Measurements from ENCODE around the gene GPR84. TPM values are rescaled to one million over a fixed set of nuclear protein-coding genes. Genes with fewer than 3 reads are reported as not detected.

The GPR84 gene
- total and polyA plus RNA-seq, 10 of the 15 experiments (the other 5 are each of a cell fraction or from before 2014, with no cell fraction given), result 0.37 to 4.7 (median 2.6) TPM

DNA sequence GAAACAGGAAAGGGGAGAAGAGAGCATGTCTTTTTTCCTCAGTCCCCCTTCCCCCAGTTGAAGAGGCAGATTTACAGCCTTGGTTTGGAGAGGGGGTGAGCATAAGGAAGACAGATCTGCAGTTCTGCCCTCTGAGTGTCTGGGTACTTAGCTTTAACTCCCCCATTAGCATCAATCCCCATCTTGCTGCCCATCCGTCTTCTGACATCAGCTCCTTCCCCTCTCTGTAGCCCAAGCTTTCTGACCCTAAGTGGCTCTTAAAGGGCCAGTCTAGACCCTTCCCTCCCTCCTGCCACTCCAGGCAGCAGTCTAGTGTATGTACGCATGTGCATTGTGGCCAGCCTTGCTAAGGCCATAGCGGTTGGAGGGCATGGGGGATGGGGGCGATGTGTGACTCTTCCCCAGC, 7.3 kb downstream of the GPR84 start (continued):
- TF ChIP-seq ZNF274 (IDR thresholded peaks at IDR 0.05; ENCODE audit: insufficient read depth, insufficient read length), result no peak
- no peak for TF ChIP-seq NFIC (IDR thresholded peaks at IDR 0.05; ENCODE audit: low read depth, low read length)
- no peak for TF ChIP-seq CHD1 (IDR thresholded peaks at IDR 0.05; ENCODE audit: low read depth, low read length)
- TF ChIP-seq ZNF207 (IDR thresholded peaks at IDR 0.05; ENCODE audit: borderline replicate concordance), result no peak
- no peak for TF ChIP-seq SMAD5 (IDR thresholded peaks at IDR 0.05; ENCODE audit: low read depth)
- no peak for TF ChIP-seq NR2C2 (IDR thresholded peaks at IDR 0.05; ENCODE audit: borderline replicate concordance, control insufficient read depth, insufficient read length, low read depth)
- no peak for TF ChIP-seq ZNF622 (IDR thresholded peaks at IDR 0.05)

DNA sequence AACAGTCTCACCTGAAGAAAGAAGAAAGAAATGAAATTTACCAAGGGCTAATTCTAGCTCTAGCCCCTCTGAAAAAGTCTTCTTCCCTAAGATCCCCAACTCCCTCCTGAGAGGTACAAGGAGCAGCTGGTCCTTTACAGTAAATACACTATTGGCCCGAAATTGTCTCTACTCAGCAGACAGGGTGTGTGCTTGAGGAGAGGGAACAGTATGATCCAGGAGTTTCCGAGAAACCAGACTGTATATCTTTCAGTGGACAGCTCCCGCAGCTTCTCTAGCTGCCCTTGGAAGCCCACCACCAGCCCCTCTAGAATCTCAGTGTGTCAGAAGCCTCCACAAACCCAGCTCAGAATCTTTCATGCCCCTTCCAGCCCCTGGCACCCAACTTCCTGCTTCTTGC, 8.1 kb downstream of the GPR84 start:
- peaks cover 0 to under 1% of the 10 kb centered on the region in 2 experiments; a peak in 2 of 4 replicates for H3K36me3 ChIP-seq (ENCODE audit: control insufficient read depth in 2 of 2, insufficient read depth in 2 of 2, low read length in 1 of 2)
- RAD21 ChIA-PET (ENCODE audit: unreplicated experiment), result interaction anchor here (1.0 to 1.1 kb wide), 2 partner anchors 138 to 142 kb away, joined by 3 read pairs; no protein-coding TSS in a partner anchor
- FAIRE-seq, result no peak
- no peak overlapping the region for H3K27ac ChIP-seq (ENCODE audit: control insufficient read depth, insufficient read depth)
- H3K4me2 ChIP-seq (ENCODE audit: control insufficient read depth, insufficient read depth), result no peak overlapping the region
- no peaks in the 10 kb centered on the region for H3K79me2 ChIP-seq (ENCODE audit: control insufficient read depth, insufficient read depth, low read length)
- ATAC-seq, result no peak
- BruUV-seq (replicated peaks), result no TSS peak
- H3K4me1 ChIP-seq (ENCODE audit: control insufficient read depth, insufficient read depth, low read length), result peaks cover 12% of the 10 kb centered on the region; the same call in 1 of the 2 replicates
- H2AFZ ChIP-seq (ENCODE audit: control insufficient read depth, low read depth, low read length), result no peak overlapping the region
- CTCF ChIA-PET, result interaction anchor here (1.4 to 8.6 kb wide), 7 partner anchors 12 to 104 kb away, joined by 4 to 116 read pairs (median 66); partner anchors contain the start of gene COPZ1
- H3K4me3 ChIP-seq, result no peak overlapping the region
- H3K9ac ChIP-seq (ENCODE audit: control insufficient read depth, insufficient read depth, low read length), result no peak overlapping the region
- DNase-seq (ENCODE audit: low read depth, low spot score), result no peak
- in situ Hi-C loops (cut with MboI), result no loop called here
- no peaks in the 10 kb centered on the region for H4K20me1 ChIP-seq (ENCODE audit: control insufficient read depth, insufficient read depth)
- SMC1A ChIA-PET (ENCODE audit: uncharacterized antibody, unreplicated experiment), result interaction anchor here (1.2 to 1.9 kb wide), 3 partner anchors 11 to 140 kb away, joined by 3 to 8 read pairs (median 3); no protein-coding TSS in a partner anchor
- H3K9me3 ChIP-seq (replicated peaks; ENCODE audit: control insufficient read depth, insufficient read depth, low read length), result no peaks in the 10 kb centered on the region
- no peaks in the 10 kb centered on the region for H3K27me3 ChIP-seq (replicated peaks in 1 of 2; ENCODE audit: control insufficient read depth in 2 of 2, insufficient read depth in 2 of 2, low read length in 1 of 2)
- 96% methylated on average over 3 of the region's 3 CpGs for WGBS (ENCODE audit: insufficient coverage, insufficient replicate concordance, low lambda C conversion rate, missing lambda C conversion rate)
- POLR2A ChIA-PET, result interaction anchor here (1.4 to 1.6 kb wide), 2 partner anchors 14 to 22 kb away, joined by 3 to 5 read pairs; no protein-coding TSS in a partner anchor
- intact Hi-C loops (cut with micrococcal nuclease; ENCODE audit: unreplicated experiment), result no loop called here
- no peak for TF ChIP-seq TBL1XR1 (IDR thresholded peaks at IDR 0.05; ENCODE audit: low read depth, low read length)
- TF ChIP-seq RUNX3 (IDR thresholded peaks at IDR 0.05; ENCODE audit: low read length), result no peak
- no peak for TF ChIP-seq SPI1 (IDR thresholded peaks at IDR 0.05; ENCODE audit: borderline replicate concordance, insufficient read depth, low read depth, low read length)
- no peak for TF ChIP-seq GABPA (IDR thresholded peaks at IDR 0.05; ENCODE audit: low read depth)
- TF ChIP-seq SMARCA5 (IDR thresholded peaks at IDR 0.05), result no peak
- no peak for TF ChIP-seq DPF2 (IDR thresholded peaks at IDR 0.05)
- TF ChIP-seq BMI1 (IDR thresholded peaks at IDR 0.05; ENCODE audit: borderline replicate concordance), result no peak
- TF ChIP-seq, protein P1, sequence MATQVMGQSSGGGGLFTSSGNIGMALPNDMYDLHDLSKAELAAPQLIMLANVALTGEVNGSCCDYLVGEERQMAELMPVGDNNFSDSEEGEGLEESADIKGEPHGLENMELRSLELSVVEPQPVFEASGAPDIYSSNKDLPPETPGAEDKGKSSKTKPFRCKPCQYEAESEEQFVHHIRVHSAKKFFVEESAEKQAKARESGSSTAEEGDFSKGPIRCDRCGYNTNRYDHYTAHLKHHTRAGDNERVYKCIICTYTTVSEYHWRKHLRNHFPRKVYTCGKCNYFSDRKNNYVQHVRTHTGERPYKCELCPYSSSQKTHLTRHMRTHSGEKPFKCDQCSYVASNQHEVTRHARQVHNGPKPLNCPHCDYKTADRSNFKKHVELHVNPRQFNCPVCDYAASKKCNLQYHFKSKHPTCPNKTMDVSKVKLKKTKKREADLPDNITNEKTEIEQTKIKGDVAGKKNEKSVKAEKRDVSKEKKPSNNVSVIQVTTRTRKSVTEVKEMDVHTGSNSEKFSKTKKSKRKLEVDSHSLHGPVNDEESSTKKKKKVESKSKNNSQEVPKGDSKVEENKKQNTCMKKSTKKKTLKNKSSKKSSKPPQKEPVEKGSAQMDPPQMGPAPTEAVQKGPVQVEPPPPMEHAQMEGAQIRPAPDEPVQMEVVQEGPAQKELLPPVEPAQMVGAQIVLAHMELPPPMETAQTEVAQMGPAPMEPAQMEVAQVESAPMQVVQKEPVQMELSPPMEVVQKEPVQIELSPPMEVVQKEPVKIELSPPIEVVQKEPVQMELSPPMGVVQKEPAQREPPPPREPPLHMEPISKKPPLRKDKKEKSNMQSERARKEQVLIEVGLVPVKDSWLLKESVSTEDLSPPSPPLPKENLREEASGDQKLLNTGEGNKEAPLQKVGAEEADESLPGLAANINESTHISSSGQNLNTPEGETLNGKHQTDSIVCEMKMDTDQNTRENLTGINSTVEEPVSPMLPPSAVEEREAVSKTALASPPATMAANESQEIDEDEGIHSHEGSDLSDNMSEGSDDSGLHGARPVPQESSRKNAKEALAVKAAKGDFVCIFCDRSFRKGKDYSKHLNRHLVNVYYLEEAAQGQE (IDR thresholded peaks at IDR 0.05; ENCODE audit: low read depth, low read length), result no peak
- TF ChIP-seq, protein P2, sequence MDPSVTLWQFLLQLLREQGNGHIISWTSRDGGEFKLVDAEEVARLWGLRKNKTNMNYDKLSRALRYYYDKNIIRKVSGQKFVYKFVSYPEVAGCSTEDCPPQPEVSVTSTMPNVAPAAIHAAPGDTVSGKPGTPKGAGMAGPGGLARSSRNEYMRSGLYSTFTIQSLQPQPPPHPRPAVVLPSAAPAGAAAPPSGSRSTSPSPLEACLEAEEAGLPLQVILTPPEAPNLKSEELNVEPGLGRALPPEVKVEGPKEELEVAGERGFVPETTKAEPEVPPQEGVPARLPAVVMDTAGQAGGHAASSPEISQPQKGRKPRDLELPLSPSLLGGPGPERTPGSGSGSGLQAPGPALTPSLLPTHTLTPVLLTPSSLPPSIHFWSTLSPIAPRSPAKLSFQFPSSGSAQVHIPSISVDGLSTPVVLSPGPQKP (IDR thresholded peaks at IDR 0.05; ENCODE audit: low read depth, low read length), result no peak
- TF ChIP-seq EZH2 (IDR thresholded peaks at IDR 0.05; ENCODE audit: borderline replicate concordance, control insufficient read depth, low read depth, low read length), result no peak
- TF ChIP-seq NFYB (IDR thresholded peaks at IDR 0.05; ENCODE audit: insufficient read depth, low read depth, low read length), result no peak

Data from GM12878 (cell line).